ENCODE data around the gene CDCA3.

Gene CDCA3

DNA sequence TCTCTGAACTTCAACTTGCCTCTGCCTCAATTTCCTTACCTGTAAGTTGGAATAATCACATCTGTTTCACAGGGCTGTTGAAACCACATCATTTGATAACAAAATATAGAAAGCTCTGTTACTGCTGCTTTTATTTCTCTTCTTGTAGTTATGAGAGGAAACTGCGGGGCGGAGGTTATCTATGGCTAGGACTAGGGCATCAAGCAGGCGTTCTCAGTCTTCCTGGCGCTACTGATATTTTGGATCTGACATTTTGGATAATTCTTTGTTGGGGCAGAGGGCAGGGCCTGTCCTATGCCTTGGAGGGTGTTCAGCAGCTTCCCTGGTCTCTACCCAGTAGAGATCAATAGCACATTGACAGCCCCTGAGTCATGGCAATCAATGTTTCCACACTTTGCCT lies 19.0 kb downstream of the CDCA3 start:
- DNase-seq (ENCODE audit: low read depth): no peak

DNA sequence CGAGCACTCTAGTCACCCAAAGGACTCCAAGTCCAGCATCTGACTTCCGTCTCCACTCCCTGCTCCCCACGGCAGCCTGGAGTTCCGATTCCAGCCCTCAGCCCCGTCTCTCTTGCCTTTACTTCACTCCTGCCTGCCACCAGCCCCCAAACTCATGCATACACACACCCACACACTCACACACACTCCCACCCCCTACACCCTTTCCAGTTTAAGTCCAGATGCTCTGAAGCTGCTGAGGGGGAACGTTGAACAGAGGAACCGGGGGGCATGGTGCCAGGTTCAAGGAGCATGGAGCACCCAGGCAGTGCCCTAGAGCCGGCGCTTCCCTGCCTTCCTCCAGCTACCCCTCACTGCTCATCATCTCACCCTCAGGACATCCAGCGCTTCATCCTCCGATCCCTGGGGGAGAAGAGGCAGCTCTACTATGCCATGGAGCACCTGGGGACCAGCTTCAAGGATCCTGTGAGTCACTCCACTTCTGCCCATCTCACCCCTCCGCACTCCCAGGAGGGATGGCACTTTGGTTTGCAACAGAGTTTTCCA lies 19.6 kb downstream of the CDCA3 start:
- DNase-seq (ENCODE audit: low read depth): no peak

DNA sequence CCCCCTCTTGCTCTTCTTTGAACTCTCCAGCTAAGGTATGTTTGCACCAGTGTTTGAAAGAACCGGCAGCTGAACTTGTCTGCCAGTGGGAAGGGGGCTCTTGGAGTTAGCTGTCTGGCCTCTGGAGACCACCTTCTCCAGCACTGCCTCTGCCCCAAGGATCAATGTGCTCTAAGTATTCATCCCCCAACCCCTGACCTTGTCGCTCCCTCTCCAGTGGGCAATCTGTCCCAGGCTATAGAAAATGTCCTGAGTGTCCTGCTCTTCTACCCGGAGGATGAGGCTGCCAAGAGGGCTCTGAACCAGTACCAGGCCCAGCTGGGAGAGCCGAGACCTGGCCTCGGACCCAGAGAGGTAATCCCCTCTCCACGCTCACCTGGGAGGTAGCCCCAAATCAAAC lies 20.1 kb downstream of the CDCA3 start:
- no peak for DNase-seq (ENCODE audit: low read depth)

DNA sequence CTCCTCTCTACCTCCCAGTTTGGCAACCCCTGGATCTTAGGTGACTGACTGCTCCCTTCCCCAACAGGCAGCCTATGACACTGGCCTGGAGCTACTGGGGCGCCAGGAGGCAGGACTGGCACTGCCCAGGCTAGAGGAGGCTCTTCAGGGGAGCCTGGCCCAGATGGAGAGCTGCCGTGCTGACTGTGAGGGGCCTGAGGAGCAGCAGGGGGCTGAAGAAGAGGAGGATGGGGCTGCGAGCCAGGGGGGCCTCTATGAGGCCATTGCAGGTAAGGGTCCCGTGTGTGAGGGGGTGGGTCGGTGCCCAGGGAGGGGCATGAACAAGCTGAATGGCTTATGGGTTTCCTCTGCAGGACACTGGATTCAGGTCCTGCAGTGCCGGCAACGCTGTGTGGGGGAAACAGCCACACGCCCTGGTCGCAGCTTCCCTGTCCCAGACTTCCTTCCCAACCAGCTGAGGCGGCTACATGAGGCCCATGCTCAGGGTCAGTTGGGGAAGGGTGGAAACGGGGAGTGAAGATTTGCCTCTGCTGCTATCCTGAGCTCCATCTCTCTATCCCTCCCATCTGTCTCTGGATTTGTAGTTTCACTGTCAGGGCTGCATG lies 20.7 kb downstream of the CDCA3 start:
- no peak for DNase-seq (ENCODE audit: low read depth)

DNA sequence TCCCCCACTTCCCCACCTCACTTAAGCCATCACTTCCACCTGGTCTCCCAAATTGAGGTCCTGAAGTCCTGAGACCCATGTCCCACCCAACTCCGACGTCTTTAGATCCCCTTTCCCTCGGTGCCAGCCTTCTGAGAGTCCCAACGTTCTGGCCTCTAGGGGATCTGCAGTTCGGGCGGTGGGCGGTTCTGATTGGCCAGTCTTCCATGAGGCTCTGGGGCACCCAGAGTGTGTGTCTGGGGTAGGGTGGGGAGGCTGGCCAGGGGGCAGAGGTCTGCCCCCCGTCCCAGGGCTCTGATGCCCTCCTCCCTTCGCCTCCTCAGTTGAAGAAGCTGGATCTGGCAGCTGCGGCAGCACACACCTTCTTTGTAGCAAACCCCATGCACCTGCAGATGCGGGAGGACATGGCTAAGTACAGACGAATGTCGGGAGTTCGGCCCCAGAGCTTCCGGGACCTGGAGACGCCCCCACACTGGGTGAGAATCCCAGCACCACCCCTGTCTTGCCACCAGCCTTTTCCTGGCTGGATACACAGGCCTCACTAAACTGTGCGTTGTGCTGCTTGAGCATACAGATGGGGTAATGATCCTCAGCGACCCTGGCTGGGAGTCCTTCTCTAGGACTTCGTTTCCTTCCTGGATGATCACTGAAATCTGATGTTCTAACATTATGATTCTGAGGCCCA lies 21.4 kb downstream of the CDCA3 start:
- DNase-seq (ENCODE audit: low read depth): no peak

DNA sequence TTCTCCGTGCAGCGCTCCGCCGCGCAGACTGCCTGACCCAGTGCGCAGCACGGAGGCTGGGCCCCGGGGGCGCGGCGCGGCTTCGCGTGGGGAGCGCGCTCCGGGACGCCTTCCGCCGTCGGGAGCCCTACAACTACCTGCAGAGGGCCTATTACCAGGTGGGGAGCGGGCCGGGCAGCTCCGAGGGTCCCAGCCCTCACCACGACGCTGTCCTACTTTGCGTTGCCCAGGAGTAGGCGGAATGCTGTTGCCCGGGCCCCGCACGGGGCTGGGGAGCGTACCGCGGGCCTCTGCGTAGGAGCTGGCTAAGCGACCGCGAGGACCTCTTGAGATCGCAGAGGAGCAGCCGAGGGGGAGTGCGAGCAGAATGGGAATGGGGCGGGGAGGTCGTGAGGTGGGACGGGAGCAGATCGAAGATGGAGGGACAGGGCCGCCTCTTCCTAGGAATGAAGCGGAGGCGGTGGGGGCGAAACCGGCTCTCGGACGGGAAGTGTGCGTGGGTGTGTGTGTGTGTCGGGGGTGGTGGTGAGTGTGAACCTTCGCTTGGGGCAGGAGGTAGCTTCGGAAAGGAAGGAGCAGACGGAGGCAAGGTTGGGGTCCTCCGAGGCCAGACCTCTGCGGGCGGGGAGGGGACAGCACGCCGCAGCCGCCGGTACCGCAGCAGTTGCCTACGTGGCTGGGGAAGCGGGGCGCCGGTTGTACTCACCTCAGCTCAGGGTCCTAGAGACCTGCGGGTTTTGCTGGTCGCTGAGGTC lies 22.1 kb downstream of the CDCA3 start:
- no peak for DNase-seq (ENCODE audit: low read depth)

DNA sequence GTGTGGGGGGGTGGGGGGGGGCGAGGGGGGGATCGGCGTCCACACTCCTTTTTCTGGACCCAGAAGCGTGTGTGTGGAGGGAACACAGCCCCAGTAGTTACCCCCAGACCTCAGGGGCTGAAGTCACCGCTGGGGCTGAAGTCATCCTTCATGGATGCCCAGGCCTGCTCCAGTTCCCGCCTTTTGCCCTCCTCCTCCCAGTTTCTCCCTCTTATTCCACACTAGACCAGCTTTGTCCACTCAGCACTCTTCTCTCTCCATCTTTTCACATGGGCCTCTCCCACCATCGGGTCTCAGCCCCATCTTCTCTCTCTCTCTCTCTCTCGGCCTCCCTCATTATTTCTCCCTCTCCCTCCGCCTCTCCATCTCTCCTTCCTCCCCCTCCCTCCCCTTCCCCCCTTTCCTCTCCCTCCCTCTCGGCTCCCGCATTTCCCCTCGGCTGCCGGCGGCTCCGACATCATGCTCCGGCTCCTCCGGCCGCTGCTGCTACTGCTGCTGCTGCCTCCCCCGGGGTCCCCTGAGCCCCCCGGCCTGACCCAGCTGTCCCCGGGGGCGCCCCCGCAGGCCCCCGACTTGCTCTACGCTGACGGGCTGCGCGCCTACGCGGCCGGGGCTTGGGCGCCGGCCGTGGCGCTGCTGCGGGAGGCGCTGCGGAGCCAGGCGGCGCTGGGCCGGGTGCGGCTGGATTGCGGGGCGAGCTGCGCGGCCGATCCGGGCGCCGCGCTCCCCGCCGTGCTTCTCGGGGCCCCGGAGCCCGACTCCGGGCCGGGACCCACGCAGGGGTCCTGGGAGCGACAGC lies 22.9 kb downstream of the CDCA3 start, which contains the start of gene P3H3:
TSS of gene P3H3 (plus strand) at position 426 of the 799 bp plus-strand sequence. CDS start at position 460, 34 bp downstream.
- no peak for DNase-seq (ENCODE audit: low read depth)

DNA sequence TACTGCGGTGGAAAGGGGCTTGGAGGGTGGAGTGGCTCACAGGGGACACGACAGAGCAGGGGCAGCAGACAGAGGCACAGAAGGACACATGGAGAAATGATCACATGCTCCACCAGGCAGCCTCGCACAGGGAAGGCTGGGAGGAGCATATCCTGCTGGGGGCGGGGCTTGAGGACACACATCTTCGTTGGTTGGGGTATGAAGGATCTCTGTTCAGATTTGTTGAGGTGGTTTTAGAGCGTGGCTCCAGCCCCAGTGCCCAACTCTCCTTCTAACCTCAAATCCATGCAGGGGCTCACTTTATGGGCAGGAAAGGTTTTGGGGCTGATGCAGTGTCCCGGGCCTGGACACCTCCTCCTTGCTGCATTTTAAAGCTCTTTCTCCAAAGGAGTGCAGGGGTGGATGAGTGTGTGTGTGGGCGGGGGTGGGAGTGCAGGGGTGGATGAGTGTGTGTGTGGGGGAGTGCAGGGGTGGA lies 23.6 kb downstream of the CDCA3 start:
- DNase-seq (ENCODE audit: low read depth): no peak

DNA sequence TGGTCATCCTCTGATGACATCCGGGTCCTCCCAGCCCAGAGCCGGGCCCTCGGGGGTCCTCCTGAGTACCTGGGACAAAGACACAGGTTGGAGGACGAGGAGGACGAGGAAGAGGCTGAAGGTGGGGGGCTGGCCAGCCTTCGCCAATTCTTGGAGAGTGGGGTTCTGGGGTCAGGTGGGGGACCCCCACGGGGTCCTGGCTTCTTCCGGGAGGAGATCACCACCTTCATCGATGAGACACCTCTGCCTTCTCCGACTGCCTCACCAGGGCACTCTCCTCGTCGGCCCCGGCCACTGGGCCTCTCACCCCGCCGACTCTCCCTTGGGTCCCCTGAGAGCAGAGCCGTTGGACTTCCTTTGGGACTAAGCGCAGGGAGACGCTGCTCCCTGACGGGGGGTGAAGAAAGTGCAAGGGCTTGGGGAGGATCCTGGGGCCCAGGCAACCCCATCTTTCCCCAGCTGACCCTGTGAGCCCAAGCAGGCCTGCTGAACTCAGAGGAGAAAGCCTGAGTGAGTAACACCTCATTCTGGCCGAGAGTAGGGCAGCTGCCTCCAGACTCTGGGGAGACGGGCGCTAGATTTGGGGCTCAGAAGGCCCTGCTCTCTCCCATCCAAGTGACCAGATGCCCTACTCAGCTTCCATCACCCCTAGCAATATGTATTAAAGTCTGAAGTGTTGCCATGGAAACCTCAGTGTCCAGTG lies 24.2 kb downstream of the CDCA3 start:
- no peak for DNase-seq (ENCODE audit: low read depth)

DNA sequence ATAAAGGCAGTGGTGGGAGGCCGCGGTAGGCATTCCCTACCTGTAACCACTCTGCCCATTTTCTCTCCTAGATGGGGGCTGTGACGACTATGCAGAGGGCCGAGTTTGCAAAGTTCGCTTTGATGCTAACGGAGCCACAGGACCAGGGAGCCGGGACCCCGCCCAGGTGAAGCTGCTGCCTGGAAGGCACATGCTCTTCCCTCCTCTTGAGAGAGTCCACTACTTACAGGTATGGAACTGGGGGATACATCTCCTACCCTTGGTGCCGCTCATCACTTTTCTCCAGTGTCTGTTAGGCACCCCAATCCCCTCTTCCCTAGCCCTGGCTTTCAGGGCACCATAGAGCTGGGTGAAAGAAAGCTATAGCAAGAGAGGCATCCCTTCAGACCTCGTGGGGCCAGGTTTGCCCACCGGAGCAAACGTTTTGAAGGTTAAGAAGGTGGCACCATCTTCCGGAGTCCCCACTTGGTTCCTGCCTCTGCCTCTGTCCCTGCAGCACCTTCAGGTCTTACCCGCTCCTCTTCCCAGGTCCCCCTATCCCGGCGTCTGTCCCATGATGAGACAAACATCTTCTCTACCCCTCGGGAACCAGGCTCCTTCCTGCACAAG lies 24.9 kb downstream of the CDCA3 start:
- DNase-seq (ENCODE audit: low read depth): no peak

DNA sequence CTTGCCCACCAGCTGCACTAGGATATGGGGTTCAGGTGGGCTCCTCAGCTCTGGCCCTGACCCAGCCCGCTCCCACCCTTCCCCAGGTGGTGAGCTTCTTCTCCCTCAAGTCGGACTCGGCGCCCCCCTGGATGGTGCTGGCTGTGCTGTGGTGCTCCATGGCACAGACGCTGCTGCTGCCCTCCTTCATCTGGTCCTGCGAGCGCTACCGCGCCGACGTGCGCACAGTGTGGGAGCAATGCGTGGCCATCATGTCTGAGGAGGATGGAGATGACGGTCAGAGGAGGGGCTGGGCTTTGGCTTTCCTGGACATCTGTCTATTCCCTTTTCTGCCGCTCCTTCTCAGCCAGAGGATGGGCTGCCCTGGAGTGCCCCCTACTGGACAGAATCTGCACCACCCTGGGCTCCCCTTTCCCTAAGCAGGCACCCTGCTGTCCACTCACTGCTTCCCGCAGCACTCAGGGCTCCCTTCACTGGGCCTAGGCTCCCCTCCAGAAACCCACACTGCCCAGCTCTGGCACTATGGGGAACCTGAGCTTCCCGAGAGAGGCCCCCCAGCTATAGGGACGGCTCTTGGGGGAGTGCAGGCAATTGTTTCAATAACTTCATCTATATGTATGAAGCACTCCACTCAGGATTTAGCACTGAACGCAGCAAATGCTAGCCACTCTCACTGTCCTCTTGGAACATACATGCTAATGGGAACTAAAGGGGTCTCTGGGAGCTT lies 25.5 kb downstream of the CDCA3 start:
- DNase-seq (ENCODE audit: low read depth): no peak

DNA sequence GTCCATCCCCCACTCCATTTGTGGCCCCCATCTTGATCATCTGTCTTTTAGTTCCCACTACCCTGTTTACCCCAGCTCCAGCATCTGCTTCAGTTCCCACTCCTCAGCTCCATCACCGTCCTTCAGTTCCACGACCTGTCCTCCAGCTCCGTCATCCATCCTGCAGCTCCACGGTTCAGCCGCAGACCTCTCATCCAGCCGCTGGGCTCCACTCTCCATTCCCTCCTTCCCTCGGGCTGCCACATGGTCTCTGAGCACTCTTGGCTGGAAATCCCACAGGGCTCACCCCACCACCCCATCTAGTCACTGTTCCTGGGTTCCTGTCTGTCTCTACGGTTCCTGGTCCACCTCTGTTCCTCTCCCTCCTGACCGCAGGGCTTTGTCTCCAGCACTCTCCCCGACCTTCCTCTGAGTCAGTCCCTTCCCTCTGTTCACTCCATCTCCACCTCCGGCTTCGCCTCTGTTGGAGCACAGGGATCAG lies 26.1 kb downstream of the CDCA3 start:
- DNase-seq (ENCODE audit: low read depth): no peak

DNA sequence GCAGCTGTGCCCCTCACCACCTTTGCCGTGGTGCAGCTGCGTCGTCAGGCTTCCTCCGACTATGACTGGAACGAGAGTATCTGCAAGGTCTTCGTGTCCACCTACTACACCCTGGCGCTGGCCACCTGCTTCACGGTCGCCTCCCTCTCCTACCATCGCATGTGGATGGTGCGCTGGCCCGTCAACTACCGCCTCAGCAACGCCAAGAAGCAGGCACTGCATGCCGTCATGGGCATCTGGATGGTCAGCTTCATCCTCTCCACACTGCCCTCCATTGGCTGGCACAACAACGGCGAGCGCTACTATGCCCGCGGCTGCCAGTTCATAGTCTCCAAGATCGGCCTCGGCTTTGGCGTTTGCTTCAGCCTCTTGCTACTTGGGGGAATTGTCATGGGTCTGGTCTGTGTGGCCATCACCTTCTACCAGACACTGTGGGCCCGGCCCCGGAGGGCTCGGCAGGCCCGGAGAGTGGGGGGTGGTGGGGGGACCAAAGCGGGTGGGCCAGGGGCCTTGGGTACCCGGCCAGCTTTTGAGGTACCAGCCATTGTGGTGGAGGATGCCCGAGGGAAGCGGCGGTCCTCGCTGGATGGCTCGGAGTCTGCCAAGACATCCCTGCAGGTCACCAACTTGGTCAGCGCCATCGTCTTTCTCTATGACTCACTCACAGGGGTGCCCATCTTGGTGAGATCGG lies 26.9 kb downstream of the CDCA3 start:
- no peak for DNase-seq (ENCODE audit: low read depth)

DNA sequence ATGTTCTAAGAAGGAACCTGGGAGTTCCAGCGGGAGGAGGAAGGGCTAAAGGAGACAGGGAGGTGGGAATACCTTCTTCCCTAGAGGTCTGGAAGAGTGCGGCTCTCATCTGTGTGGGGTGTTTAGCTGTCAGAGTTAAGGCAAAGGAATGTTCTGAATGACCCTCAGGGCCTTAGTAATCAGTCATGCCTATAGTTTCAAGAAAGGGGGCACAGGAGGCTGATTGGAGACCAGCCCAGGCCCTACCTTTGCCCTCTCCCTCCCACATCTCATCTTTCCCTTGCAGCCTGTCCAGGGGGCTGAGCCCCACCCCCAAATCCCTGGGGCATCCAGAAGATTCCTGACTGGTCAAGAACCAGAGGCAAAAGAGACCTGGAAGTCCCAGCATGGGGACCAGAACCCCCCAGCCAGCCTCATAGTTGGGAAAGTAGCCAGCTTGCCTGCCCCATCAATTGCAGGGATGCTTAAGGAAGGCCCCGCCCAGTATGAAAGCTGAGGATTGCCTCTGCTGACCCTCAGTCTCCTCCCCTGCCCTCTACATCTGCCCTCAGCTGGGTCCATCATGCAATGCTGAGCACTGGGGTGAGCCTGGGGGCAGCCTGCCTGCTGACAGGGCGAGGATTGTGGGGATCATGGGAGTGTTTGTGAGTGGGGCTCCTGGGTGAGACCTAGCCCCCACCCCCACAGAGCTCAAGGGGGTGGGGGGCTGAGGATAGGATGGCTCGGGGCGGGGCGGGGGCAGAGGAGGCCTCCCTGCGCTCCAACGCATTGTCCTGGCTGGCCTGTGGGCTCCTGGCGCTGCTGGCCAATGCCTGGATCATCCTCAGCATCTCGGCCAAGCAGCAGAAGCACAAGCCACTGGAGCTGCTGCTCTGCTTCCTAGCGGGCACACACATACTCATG lies 27.7 kb downstream of the CDCA3 start:
- no peak for DNase-seq (ENCODE audit: low read depth)

DNA sequence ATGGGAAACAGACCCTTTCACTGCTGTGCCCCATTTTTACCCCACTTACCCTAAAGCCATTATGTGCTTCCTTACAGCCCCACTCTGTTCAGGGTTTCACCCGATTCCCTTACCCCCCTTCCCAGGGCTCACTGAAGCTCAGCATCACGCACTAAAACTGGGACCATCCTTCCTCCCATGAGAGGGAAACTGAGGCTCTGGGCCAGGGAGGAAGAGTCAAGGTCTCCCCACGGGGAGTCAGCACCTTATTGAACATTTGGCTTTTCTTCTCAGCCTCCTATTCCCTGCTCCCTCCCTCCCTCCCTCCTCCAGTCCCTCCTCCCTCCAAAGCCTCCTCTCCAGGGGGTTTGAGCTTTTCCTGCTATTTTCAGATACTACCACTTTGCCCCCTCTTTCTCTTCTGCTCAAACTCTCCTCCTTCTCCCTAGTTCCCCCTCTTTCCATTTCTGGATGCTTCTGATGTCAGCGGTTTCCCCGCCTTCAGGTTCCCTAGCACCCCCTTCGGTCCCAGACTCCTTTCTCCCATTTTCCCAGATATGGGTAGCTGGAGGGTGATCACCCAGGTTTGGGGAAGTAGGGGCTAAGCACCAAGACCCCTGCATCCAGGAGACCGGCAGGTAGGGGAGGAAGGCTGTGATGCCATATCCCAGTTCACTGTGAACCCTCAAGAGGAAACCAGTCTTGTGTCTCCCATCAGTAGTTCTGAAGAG lies 28.5 kb downstream of the CDCA3 start:
- DNase-seq (ENCODE audit: low read depth): no peak

DNA sequence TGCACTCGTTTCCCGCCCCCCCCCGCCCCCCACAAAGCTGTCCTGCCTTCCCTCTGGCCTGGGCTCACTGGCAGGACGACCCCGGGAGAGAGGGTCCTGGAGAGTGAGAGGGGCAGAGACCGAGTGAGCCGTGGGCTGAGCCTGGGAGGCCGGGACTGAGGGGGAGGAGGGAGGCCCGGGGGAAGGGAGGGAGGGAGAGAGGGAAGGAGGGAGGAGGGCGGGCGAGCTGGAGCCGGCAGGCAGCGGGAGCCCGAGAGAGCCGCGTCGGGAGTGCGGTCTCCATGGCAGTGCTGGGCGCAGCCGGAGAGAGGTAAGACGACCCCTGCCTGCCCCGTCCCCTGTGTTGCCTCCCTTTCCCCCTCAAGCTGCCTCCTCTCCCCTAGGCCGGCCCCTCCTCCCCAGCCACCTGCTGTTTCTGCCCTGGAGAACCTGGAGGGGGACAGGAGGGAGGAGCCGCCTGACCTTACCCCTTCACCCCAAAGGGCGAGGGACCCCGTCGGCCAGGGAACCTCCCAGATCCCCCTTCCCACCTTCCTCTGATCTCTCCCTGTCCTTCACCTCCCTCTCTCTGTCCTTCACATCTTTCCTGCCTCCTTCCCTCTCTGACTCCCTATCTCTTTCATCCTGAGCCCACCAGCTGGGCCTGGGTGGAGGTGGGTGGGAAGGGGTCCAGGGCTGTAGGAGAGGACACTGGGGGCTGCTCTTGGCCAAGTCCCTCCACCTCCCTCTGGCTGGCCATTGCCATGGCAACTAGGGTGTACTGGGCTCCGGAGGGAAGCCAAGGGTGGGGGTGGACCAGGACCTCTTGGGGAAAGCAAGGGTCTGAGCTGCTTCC lies 29.3 kb downstream of the CDCA3 start, which contains the start of gene GPR162:
TSS of gene GPR162 (plus strand) at position 231 of the 835 bp plus-strand sequence. CDS start 2,078 bp downstream, outside the sequence.
- DNase-seq (ENCODE audit: low read depth): no peak

DNA sequence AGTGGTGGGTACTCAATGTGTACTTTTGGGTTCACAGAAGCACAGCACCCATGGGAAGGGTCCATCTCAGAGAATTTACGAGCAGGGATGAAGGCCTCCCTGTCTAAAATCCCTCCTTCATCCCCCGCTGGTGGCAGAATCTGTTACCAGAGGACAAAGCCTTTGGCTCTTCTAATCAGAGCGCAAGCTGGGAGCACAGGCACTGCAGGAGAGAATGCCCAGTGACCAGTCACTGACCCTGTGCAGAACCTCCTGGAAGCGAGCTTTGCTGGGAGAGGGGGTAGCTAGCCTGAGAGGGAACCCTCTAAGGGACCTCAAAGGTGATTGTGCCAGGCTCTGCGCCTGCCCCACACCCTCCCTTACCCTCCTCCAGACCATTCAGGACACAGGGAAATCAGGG lies 30.9 kb downstream of the CDCA3 start:
- DNase-seq (ENCODE audit: low read depth): no peak
